ENCODE data around the gene GLRA3.

The GLRA3 gene

DNA sequence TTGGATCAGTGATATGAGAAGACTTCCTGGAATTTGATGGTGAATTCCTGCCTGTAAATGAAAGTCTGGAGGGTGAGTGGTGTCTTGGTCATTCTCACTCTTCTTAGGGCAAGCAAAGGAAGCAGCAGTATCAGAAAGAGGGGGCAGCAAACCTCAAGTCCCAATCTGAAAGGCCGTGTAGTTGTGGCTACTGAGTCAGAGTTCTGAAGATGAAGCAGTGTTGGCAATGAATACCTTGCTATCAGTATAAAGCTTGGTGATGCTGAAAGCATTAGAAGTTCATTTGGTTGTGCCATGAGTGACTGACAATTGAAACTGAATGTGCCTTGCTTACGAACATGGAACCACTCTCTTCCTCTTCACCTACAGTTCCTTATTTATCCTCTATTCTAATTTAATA, 35.0 kb upstream of the GLRA3 start:
- TF ChIP-seq RAD21 (IDR thresholded peaks at IDR 0.05; ENCODE audit: low read depth) (no peak), CREB1 (IDR thresholded peaks at IDR 0.05; ENCODE audit: low read depth) (no peak)

DNA sequence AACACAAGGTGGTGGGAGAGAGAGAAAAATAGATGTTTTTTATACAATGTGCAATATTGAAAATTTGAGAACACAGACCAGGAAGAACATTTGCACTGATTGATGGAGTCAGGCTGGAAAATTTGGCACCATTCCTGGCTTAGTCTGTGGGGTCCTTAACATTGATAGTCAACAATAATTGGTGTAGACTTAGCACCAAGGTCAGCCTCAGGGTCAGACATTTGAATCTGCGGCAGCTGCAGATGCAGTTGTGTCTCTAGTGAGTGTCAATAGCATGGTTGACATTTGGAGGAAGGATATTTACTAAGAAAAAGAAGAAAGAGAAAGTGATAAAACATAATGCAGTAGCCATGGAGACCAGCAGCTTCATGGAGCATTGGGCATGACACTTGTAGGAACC, 31.5 kb upstream of the GLRA3 start:
- TF ChIP-seq YY1 (IDR thresholded peaks at IDR 0.05; ENCODE audit: low read depth), result no peak
- TF ChIP-seq NFIC (IDR thresholded peaks at IDR 0.05), result no peak
- no peak for TF ChIP-seq CEBPB (IDR thresholded peaks at IDR 0.05)
- TF ChIP-seq EGR1 (IDR thresholded peaks at IDR 0.05), result no peak
- no peak for TF ChIP-seq RAD21 (IDR thresholded peaks at IDR 0.05; ENCODE audit: low read depth)
- TF ChIP-seq, protein P1, sequence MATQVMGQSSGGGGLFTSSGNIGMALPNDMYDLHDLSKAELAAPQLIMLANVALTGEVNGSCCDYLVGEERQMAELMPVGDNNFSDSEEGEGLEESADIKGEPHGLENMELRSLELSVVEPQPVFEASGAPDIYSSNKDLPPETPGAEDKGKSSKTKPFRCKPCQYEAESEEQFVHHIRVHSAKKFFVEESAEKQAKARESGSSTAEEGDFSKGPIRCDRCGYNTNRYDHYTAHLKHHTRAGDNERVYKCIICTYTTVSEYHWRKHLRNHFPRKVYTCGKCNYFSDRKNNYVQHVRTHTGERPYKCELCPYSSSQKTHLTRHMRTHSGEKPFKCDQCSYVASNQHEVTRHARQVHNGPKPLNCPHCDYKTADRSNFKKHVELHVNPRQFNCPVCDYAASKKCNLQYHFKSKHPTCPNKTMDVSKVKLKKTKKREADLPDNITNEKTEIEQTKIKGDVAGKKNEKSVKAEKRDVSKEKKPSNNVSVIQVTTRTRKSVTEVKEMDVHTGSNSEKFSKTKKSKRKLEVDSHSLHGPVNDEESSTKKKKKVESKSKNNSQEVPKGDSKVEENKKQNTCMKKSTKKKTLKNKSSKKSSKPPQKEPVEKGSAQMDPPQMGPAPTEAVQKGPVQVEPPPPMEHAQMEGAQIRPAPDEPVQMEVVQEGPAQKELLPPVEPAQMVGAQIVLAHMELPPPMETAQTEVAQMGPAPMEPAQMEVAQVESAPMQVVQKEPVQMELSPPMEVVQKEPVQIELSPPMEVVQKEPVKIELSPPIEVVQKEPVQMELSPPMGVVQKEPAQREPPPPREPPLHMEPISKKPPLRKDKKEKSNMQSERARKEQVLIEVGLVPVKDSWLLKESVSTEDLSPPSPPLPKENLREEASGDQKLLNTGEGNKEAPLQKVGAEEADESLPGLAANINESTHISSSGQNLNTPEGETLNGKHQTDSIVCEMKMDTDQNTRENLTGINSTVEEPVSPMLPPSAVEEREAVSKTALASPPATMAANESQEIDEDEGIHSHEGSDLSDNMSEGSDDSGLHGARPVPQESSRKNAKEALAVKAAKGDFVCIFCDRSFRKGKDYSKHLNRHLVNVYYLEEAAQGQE (IDR thresholded peaks at IDR 0.05; ENCODE audit: low read depth), result no peak
- TF ChIP-seq TCF12 (IDR thresholded peaks at IDR 0.05; ENCODE audit: low read depth), result no peak
- TF ChIP-seq CREB1 (IDR thresholded peaks at IDR 0.05; ENCODE audit: low read depth), result no peak
- TF ChIP-seq, protein P2, sequence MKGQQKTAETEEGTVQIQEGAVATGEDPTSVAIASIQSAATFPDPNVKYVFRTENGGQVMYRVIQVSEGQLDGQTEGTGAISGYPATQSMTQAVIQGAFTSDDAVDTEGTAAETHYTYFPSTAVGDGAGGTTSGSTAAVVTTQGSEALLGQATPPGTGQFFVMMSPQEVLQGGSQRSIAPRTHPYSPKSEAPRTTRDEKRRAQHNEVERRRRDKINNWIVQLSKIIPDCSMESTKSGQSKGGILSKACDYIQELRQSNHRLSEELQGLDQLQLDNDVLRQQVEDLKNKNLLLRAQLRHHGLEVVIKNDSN (IDR thresholded peaks at IDR 0.05), result no peak
- TF ChIP-seq, protein P3, sequence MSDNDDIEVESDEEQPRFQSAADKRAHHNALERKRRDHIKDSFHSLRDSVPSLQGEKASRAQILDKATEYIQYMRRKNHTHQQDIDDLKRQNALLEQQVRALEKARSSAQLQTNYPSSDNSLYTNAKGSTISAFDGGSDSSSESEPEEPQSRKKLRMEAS (IDR thresholded peaks at IDR 0.05), result no peak
- no peak for TF ChIP-seq TEAD4 (IDR thresholded peaks at IDR 0.05)
- TF ChIP-seq ZBTB7A (IDR thresholded peaks at IDR 0.05; ENCODE audit: low read depth), result no peak
- no peak for TF ChIP-seq FOXM1 (IDR thresholded peaks at IDR 0.05; ENCODE audit: borderline replicate concordance, low read depth)
- TF ChIP-seq EP300 (IDR thresholded peaks at IDR 0.05; ENCODE audit: borderline replicate concordance), result no peak

DNA sequence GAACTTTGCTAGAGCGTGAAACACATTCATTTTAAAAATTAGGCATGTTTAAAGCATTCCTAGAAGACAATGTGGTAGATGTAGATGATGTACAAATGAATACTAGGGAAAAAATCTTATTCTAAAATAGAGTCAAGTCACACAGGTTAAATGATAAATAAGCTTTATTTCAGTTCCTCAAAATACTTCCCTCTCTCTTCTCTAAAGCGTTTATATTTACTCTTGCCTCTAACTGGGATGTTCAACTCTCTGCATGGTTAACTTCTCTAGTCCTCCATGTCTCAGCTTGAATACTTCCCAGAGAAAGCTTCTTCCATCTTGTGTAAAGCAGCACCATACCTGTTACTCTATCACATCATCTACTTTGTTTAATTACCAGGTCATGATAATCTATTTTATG, 30.9 kb upstream of the GLRA3 start:
- TF ChIP-seq CREB1 (IDR thresholded peaks at IDR 0.05; ENCODE audit: low read depth), result no peak
- no peak for TF ChIP-seq CEBPB (IDR thresholded peaks at IDR 0.05)
- TF ChIP-seq, protein P3 (IDR thresholded peaks at IDR 0.05), result no peak
- TF ChIP-seq, protein P1 (IDR thresholded peaks at IDR 0.05; ENCODE audit: low read depth), result no peak
- no peak for TF ChIP-seq TEAD4 (IDR thresholded peaks at IDR 0.05)
- no peak for TF ChIP-seq EGR1 (IDR thresholded peaks at IDR 0.05)
- TF ChIP-seq ZBTB7A (IDR thresholded peaks at IDR 0.05; ENCODE audit: low read depth), result no peak
- TF ChIP-seq RAD21 (IDR thresholded peaks at IDR 0.05; ENCODE audit: low read depth), result no peak
- TF ChIP-seq YY1 (IDR thresholded peaks at IDR 0.05; ENCODE audit: low read depth), result no peak
- no peak for TF ChIP-seq TCF12 (IDR thresholded peaks at IDR 0.05; ENCODE audit: low read depth)
- TF ChIP-seq FOXM1 (IDR thresholded peaks at IDR 0.05; ENCODE audit: borderline replicate concordance, low read depth), result no peak

DNA sequence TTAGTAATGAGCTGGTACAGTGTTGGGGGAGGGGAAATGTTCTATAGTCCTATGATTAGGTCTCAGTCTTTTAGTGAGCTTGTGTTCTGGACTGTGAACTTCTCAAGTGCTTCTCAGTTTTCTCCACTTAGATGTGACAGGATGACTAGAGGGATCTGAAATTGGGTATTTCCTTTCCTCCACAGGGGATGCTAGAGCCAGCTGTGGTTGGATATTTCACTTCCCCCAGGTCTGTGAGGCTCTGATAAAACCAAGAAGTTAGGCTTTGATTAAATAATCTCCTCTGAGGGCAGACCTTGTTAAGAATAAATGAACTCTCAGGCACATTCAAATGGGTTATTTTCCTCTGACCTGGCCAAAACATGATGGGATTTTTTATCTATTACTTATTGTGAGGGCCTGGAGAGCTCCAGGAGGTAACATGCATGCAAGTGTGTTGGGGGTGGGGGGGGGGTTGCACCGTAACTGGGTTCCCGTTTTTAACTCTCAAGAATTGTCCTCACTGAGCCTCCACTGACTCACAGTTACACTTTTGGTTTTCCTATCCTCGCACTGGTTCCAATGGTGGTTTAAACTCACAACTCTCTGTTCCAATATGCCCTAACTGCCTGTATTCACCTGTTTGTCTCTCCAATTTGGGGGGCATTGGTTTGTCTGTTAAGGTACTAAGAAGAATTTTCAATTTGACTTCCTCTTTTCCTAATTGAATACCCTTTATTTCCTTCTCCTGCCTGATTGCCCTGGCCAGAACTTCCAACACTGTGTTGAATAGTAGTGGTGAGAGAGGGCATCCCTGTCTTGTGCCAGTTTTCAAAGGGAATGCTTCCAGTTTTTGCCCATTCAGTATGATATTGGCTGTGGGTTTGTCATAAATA, 28.1 kb upstream of the GLRA3 start:
- no peak for TF ChIP-seq RAD21 (IDR thresholded peaks at IDR 0.05; ENCODE audit: low read depth)
- TF ChIP-seq EP300 (IDR thresholded peaks at IDR 0.05; ENCODE audit: borderline replicate concordance), result no peak
- TF ChIP-seq, protein P2 (IDR thresholded peaks at IDR 0.05), result no peak
- TF ChIP-seq YY1 (IDR thresholded peaks at IDR 0.05; ENCODE audit: low read depth), result no peak
- TF ChIP-seq CEBPB (IDR thresholded peaks at IDR 0.05), result no peak
- no peak for TF ChIP-seq FOXM1 (IDR thresholded peaks at IDR 0.05; ENCODE audit: borderline replicate concordance, low read depth)
- no peak for TF ChIP-seq CREB1 (IDR thresholded peaks at IDR 0.05; ENCODE audit: low read depth)
- TF ChIP-seq, protein P1 (IDR thresholded peaks at IDR 0.05; ENCODE audit: low read depth), result no peak
- no peak for TF ChIP-seq ZBTB7A (IDR thresholded peaks at IDR 0.05; ENCODE audit: low read depth)
- TF ChIP-seq TEAD4 (IDR thresholded peaks at IDR 0.05), result no peak
- TF ChIP-seq NFIC (IDR thresholded peaks at IDR 0.05), result no peak

Measured in Ishikawa (cell line).